Heart right ventricle (tissue), 16 donors: ENCODE measurements around the gene ABHD17A. TPM values are rescaled to one million over a fixed set of nuclear protein-coding genes. Genes with fewer than 3 reads are reported as not detected.

ENCODE experiments used
- ATAC-seq, 8 donors: fragments of 200-7000 bp; cut with Tn5 transposase; one replicate each; pipeline ENCODE4 v1.9.1; 2020; ENCODE audit warnings: mild to moderate bottlenecking in 8 of 8, moderate library complexity in 8 of 8, moderate number of reproducible peaks in 1 of 8
- DNase-seq, 2 donors: peaks; one replicate each; pipeline ENCODE4 v3.0.0-alpha.2; 2020
- H3K27ac ChIP-seq, 10 donors: fragments of 200-600 bp; sonication (generic) in 2 of 10; one replicate each; pipeline versions ENCODE4 v1.5.0 to v1.8.0; 2020 to 2022; ENCODE audit warnings: mild to moderate bottlenecking in 3 of 10
- H3K27me3 ChIP-seq, 7 donors: fragments of 200-600 bp; one replicate each; pipeline ENCODE4 v1.8.0; 2021 to 2022; ENCODE audit warnings: mild to moderate bottlenecking in 2 of 7
- H3K36me3 ChIP-seq, 9 donors: fragments of 200-600 bp; sonication (generic) in 1 of 9; one replicate each; pipeline versions ENCODE4 v1.5.0 to v1.8.0; 2020 to 2022; ENCODE audit warnings: mild to moderate bottlenecking in 2 of 9
- H3K4me1 ChIP-seq, 9 donors: fragments of 200-600 bp; sonication (generic) in 1 of 9; one replicate each; pipeline versions ENCODE4 v1.5.0 to v1.8.0; 2020 to 2022; ENCODE audit warnings: mild to moderate bottlenecking in 4 of 9
- H3K4me3 ChIP-seq, 10 donors: fragments of 200-600 bp; sonication (generic) in 2 of 10; one replicate each; pipeline versions ENCODE4 v1.5.0 to v1.8.0; 2020 to 2022; ENCODE audit warnings: mild to moderate bottlenecking in 7 of 10, moderate library complexity in 2 of 10
- H3K9me3 ChIP-seq, 11 donors: fragments of 200-600 bp in 10 of 11; sonication (generic) in 2 of 11; one replicate each; pipeline versions ENCODE4 v1.5.0 to v1.8.0; 2013 to 2022; ENCODE audit warnings: mild to moderate bottlenecking in 2 of 11, control low read depth in 1 of 11, moderate library complexity in 1 of 11
- CTCF ChIP-seq, 9 donors: fragments of 200-600 bp; sonication (generic) in 2 of 9; IDR thresholded peaks; one replicate each; pipeline versions ENCODE4 v1.5.0 to v1.8.0; 2021 to 2022; ENCODE audit warnings: antibody characterized with exemption in 9 of 9, mild to moderate bottlenecking in 5 of 9, moderate library complexity in 1 of 9
- WGBS, 2 donors: extraction: QIAGEN DNeasy Blood & Tissue Kit; methylation state at CpG; one replicate each; pipeline ENCODE4 v1.1.7; 2013; ENCODE audit warnings: inconsistent platforms in 1 of 2; 5-methylcytosine and 5-hydroxymethylcytosine counted together
- intact Hi-C, 10 donors: fragments of 100-400 bp; cut with DNase I; formaldehyde crosslinking; loops; one replicate each; pipeline versions ENCODE4 v1.11.1 to v1.14.2; 2022
- polyA plus RNA-seq, 2 donors: library from polyadenylated mRNA; stranded (reverse); fragments of 200-250 nt; gene quantifications; one replicate each; pipeline ENCODE4 v1.2.3, GENCODE V29; 2013
- total RNA-seq, 10 donors: library from RNA; stranded (reverse); fragmentation: NEBNext Ultra II Directional in 3 of 10; extraction: Animal tissue kit (Norgen Biotek cat#: 25700) in 3 of 10; gene quantifications; one replicate each; pipeline versions ENCODE4 v1.2.1 to v1.2.4, GENCODE V29; 2021 to 2023
- donor health status: Arrhythmogenic right ventricular cardiomyopathy.
- donor health status: ischemic (EF 13 %, LVEDD 7.1; RV severe dilation, severe dysfunction).
- donor health status: healthy with polysubstance abuse.
- donor health status: DM: no; HTN: yes; CAD: no.
- donor health status: DM: no; HTN: no; CAD: no.
- donor health status: ischemic (EF 25% LVEDD 6.9; RV normal size, moderate dysfunction).
- donor health status: ischemic (EF 25% LVEDD 5.7; RV mildly dilated, moderate dysfunction).
- donor health status: healthy.
- donor health status: DM: yes; HTN: yes; CAD: no.
- donor health status: Ischemic cardiomyopathy.
- donor health status: ischemic (EF 35%, LVEDD 5.7; RV mildly dilated, moderate dysfunction).
- donor health status: nonischemic (EF 11% LVEDD 7.7; RV severe dilation, severe dysfunction).
- donor health status: DM: yes; HTN: yes; CAD: no.
- donor health status: PGD.
- donor health status: ischemic (EF 29% LVEDD 5.4; RV normal size, mild dysfunction).
- donor health status: nonischemic (EF 23%, LVEDD 6.1; RV moderate dilation, normal function).

ABHD17A gene
- total and polyA plus RNA-seq, 12 donors = 45.1 to 185 (median 57.7) TPM

GRCh38 chr19:1873524-1874473 lies 11.5 kb downstream of the ABHD17A start:
- H3K27me3 ChIP-seq = no peaks in the 10 kb centered on the region
- peak; percentile 16 to 70 (median 53) for ATAC-seq
- H3K36me3 ChIP-seq = peaks cover 0 to 32% (median 0%) of the 10 kb centered on the region in 9 donors
- DNase-seq = peak; percentile 75 to 78
- no peaks in the 10 kb centered on the region for H3K9me3 ChIP-seq
- intact Hi-C loops = loop anchor here in 2 of 10 donors (2.0 kb wide), 2 partner anchors 25 to 61 kb away; partner anchors contain the start of gene REXO1 (in 1 of the 2)
- peak overlapping the region; percentile 80 to 99 (median 95) for H3K27ac ChIP-seq
- H3K4me1 ChIP-seq = peaks cover 21 to 56% (median 48%) of the 10 kb centered on the region in 9 donors
- 15 to 18% methylated on average over 29 of the region's 29 CpGs for WGBS, 2 donors
- TF ChIP-seq CTCF (IDR thresholded peaks at IDR 0.05) = no peak
- H3K4me3 ChIP-seq = peak overlapping the region in 9 of 10 donors; percentile 19 to 100 (median 89)

- Histone ChIP-seq H3K4me1 (peaks cover 21 to 56% (median 46%) of the 10 kb centered on the region in 9 donors), H3K4me3 (peak overlapping the region in 9 of 10 donors; percentile 12 to 100 (median 89))
- intact Hi-C loops = loop anchor here in 1 of 10 donors (2.0 kb wide), 1 partner anchor 62 kb away; no protein-coding TSS in a partner anchor
These were observed 12.3 kb downstream of the ABHD17A start for GRCh38 chr19:1872807-1873523.

GRCh38 chr19:1871630-1872029 lies 13.7 kb downstream of the ABHD17A start:
- intact Hi-C loops = loop anchor here in 1 of 10 donors (2.0 kb wide), 1 partner anchor 63 kb away; no protein-coding TSS in a partner anchor
- Histone ChIP-seq H3K27me3 (no peaks in the 10 kb centered on the region), H3K27ac (peak overlapping the region in 5 of 10 donors; percentile 5 to 99 (median 96)), H3K9me3 (no peaks in the 10 kb centered on the region), H3K36me3 (peaks cover 0 to 27% (median 0%) of the 10 kb centered on the region in 9 donors), H3K4me1 (peaks cover 21 to 51% (median 43%) of the 10 kb centered on the region in 9 donors), H3K4me3 (no peak overlapping the region)
- WGBS, 2 donors = 88% methylated on average over 13 of the region's 13 CpGs
- ATAC-seq (no peak), DNase-seq (no peak)
- no peak for TF ChIP-seq CTCF (IDR thresholded peaks at IDR 0.05)

More at GRCh38 chr19:1872807-1873523, 12.3 kb downstream of the ABHD17A start:
- WGBS, 2 donors = 68 to 77% methylated on average over 25 of the region's 25 CpGs
- Histone ChIP-seq H3K27ac (peak overlapping the region; percentile 80 to 99 (median 95)), H3K9me3 (no peaks in the 10 kb centered on the region), H3K36me3 (peaks cover 0 to 27% (median 0%) of the 10 kb centered on the region in 9 donors), H3K27me3 (no peaks in the 10 kb centered on the region)
- DNase-seq (no peak), ATAC-seq (peak in 4 of 8 donors; percentile 2 to 33 (median 6))
- no peak for TF ChIP-seq CTCF (IDR thresholded peaks at IDR 0.05)

- H3K4me1 ChIP-seq = peaks cover 17 to 46% (median 39%) of the 10 kb centered on the region in 9 donors
- peaks cover 0 to 27% (median 0%) of the 10 kb centered on the region in 9 donors for H3K36me3 ChIP-seq
- no peak overlapping the region for H3K4me3 ChIP-seq
- WGBS, 2 donors = 85 to 88% methylated on average over 15 of the region's 15 CpGs
- H3K27me3 ChIP-seq = no peaks in the 10 kb centered on the region
- no peak for TF ChIP-seq CTCF (IDR thresholded peaks at IDR 0.05)
- peak overlapping the region in 1 of 10 donors; percentile 99 for H3K27ac ChIP-seq
- DNase-seq (no peak), ATAC-seq (no peak)
- H3K9me3 ChIP-seq = no peaks in the 10 kb centered on the region
- intact Hi-C loops = no loop called here
These were observed 14.1 kb downstream of the ABHD17A start for GRCh38 chr19:1871140-1871597.
